WTC11 (cell line): ENCODE data around the gene NIFK. TPM values are rescaled to one million over a fixed set of nuclear protein-coding genes. Genes with fewer than 3 reads are reported as not detected.

Source experiments
- ATAC-seq: fragments of 200-7000 bp; cut with Tn5 transposase; 2 replicates; pipeline ENCODE4 v1.10.0; 2021; ENCODE audit warnings: mild to moderate bottlenecking, moderate library complexity
- CTCF ChIA-PET: fragments of 300-600 bp; sonication (Branson Sonifier 250); formaldehyde crosslinking; loops from one replicate; lab custom pipeline; 2021; ENCODE audit warnings: antibody characterized with exemption; lab: Charles Lee
- POLR2A ChIA-PET: fragments of 350-600 bp; sonication (Branson Sonifier 250); formaldehyde crosslinking; loops from one replicate; lab custom pipeline; 2021; ENCODE audit warnings: antibody characterized with exemption; lab: Charles Lee
- DNase-seq: peaks from one replicate; pipeline ENCODE4 v3.0.0; 2021; ENCODE audit warnings: low spot score
- H3K27ac Mint-ChIP-seq: 2 replicates; pipeline ENCODE4 v1.8.0; 2021; ENCODE audit warnings: mixed read lengths
- H3K27me3 Mint-ChIP-seq: 2 replicates; pipeline ENCODE4 v1.8.0; 2021; ENCODE audit warnings: low read depth, mild to moderate bottlenecking, moderate library complexity, mixed read lengths
- H3K36me3 Mint-ChIP-seq: 2 replicates; pipeline ENCODE4 v1.8.0; 2021; ENCODE audit warnings: mixed read lengths
- H3K4me1 Mint-ChIP-seq: 2 replicates; pipeline ENCODE4 v1.8.0; 2022; ENCODE audit warnings: mixed read lengths
- H3K4me3 Mint-ChIP-seq: 2 replicates; pipeline ENCODE4 v1.8.0; 2021; ENCODE audit warnings: mild to moderate bottlenecking, moderate library complexity, mixed read lengths
- H3K9me3 Mint-ChIP-seq: 2 replicates; pipeline ENCODE4 v1.8.0; 2021; ENCODE audit warnings: mixed read lengths
- ELF4 ChIP-seq: sonication (generic); formaldehyde crosslinking; IDR thresholded peaks from 2 replicates; pipeline ENCODE4 v1.8.1; 2022; ENCODE audit warnings: low read depth, mild to moderate bottlenecking, moderate library complexity, missing genetic modification reagents
- ETV6 ChIP-seq: sonication (generic); formaldehyde crosslinking; IDR thresholded peaks from 2 replicates; pipeline ENCODE4 v1.8.1; 2022; ENCODE audit warnings: mild to moderate bottlenecking, missing genetic modification reagents
- GABPB1 ChIP-seq: sonication (generic); formaldehyde crosslinking; IDR thresholded peaks from 2 replicates; pipeline ENCODE4 v1.8.1; 2023; ENCODE audit warnings: mild to moderate bottlenecking, missing genetic modification reagents
- RELA ChIP-seq: sonication (generic); formaldehyde crosslinking; IDR thresholded peaks from 2 replicates; pipeline ENCODE4 v1.8.1; 2022; ENCODE audit warnings: missing genetic modification reagents, mild to moderate bottlenecking, borderline replicate concordance
- SOX15 ChIP-seq: fragments of 250-450 bp; sonication (Bioruptor Pico); IDR thresholded peaks from 2 replicates; pipeline ENCODE4 v1.9.0; 2021; ENCODE audit warnings: mild to moderate bottlenecking
- TP53 ChIP-seq: sonication (generic); formaldehyde crosslinking; IDR thresholded peaks from 2 replicates; pipeline ENCODE4 v1.8.1; 2023; ENCODE audit warnings: mild to moderate bottlenecking, missing genetic modification reagents
- ZBTB21 ChIP-seq: sonication (generic); formaldehyde crosslinking; IDR thresholded peaks from 2 replicates; pipeline ENCODE4 v1.8.1; 2023; ENCODE audit warnings: mild to moderate bottlenecking, missing genetic modification reagents, borderline replicate concordance
- ZNF396 ChIP-seq: fragments of 250-450 bp; sonication (Bioruptor Pico); IDR thresholded peaks from 2 replicates; pipeline ENCODE4 v1.8.0; 2021; ENCODE audit warnings: mild to moderate bottlenecking, moderate library complexity, borderline replicate concordance
- ZNF416 ChIP-seq: fragments of 250-450 bp; sonication (Bioruptor Pico); IDR thresholded peaks from 2 replicates; pipeline ENCODE4 v1.9.0; 2021; ENCODE audit warnings: mild to moderate bottlenecking, inconsistent platforms
- total RNA-seq: library from RNA; stranded (reverse); gene quantifications from 3 replicates; pipeline ENCODE4 v1.2.3, GENCODE V29; 2021
- TF ChIP-seq, protein P1 (sequence below): sonication (generic); formaldehyde crosslinking; IDR thresholded peaks from 2 replicates; pipeline ENCODE4 v1.8.0; 2023; ENCODE audit warnings: missing genetic modification reagents
- TF ChIP-seq, protein P2 (sequence below): fragments of 250-450 bp; sonication (Bioruptor Pico); IDR thresholded peaks from 2 replicates; pipeline ENCODE4 v1.9.0; 2021; ENCODE audit warnings: mild to moderate bottlenecking
- TF ChIP-seq, protein P3 (sequence below): sonication (generic); formaldehyde crosslinking; IDR thresholded peaks from 2 replicates; pipeline ENCODE4 v1.8.1; 2022; ENCODE audit warnings: mild to moderate bottlenecking, missing genetic modification reagents, moderate library complexity, borderline replicate concordance
- TF ChIP-seq, protein P4 (sequence below): fragments of 200-600 bp; IDR thresholded peaks from 2 replicates; pipeline ENCODE4 v1.8.0; 2022; ENCODE audit warnings: antibody characterized with exemption
- TF ChIP-seq, protein P5 (sequence below): sonication (generic); formaldehyde crosslinking; IDR thresholded peaks from 2 replicates; pipeline ENCODE4 v1.8.0; 2022; ENCODE audit warnings: mild to moderate bottlenecking, missing genetic modification reagents
- TF ChIP-seq, protein P6 (sequence below): sonication (generic); formaldehyde crosslinking; conservative IDR thresholded peaks from 2 replicates; pipeline ENCODE4 v1.8.1; 2022; ENCODE audit warnings: mild to moderate bottlenecking, missing genetic modification reagents
- TF ChIP-seq, protein P7 (sequence below): sonication (generic); formaldehyde crosslinking; IDR thresholded peaks from 2 replicates; pipeline ENCODE4 v1.8.1; 2023; ENCODE audit warnings: mild to moderate bottlenecking, missing genetic modification reagents, moderate library complexity

Gene NIFK
- total RNA-seq, 1 experiment from 2014 or later = 91.3 TPM

DNA sequence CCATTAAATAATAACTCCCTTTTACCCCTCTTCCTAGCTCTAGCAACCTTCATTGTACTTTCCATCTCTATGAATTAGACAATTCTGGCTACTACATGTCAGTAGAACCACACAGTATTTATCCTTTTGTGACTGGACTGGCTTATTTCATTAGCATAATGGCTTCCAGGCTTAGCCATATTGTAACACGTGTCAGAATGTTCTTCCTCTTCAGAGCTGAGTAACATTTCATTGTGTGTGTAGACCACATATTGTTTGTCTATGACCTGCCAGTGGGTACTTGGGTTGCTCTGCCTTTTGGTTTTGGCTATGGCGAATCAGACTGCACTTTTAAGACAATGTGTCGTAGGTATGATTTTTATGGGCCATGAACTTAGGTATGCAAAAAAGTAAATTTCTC lies 39.7 kb upstream of the NIFK start (continued):
- TF ChIP-seq ZNF416 (no peak), ZBTB21 (CRISPR knock-in tag) (no peak), RELA (no peak), ZNF396 (CRISPR knock-in tag) (no peak), TP53 (no peak)
- TF ChIP-seq, protein P1, sequence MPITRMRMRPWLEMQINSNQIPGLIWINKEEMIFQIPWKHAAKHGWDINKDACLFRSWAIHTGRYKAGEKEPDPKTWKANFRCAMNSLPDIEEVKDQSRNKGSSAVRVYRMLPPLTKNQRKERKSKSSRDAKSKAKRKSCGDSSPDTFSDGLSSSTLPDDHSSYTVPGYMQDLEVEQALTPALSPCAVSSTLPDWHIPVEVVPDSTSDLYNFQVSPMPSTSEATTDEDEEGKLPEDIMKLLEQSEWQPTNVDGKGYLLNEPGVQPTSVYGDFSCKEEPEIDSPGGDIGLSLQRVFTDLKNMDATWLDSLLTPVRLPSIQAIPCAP (CRISPR knock-in tag) = no peak
- TF ChIP-seq, protein P2, sequence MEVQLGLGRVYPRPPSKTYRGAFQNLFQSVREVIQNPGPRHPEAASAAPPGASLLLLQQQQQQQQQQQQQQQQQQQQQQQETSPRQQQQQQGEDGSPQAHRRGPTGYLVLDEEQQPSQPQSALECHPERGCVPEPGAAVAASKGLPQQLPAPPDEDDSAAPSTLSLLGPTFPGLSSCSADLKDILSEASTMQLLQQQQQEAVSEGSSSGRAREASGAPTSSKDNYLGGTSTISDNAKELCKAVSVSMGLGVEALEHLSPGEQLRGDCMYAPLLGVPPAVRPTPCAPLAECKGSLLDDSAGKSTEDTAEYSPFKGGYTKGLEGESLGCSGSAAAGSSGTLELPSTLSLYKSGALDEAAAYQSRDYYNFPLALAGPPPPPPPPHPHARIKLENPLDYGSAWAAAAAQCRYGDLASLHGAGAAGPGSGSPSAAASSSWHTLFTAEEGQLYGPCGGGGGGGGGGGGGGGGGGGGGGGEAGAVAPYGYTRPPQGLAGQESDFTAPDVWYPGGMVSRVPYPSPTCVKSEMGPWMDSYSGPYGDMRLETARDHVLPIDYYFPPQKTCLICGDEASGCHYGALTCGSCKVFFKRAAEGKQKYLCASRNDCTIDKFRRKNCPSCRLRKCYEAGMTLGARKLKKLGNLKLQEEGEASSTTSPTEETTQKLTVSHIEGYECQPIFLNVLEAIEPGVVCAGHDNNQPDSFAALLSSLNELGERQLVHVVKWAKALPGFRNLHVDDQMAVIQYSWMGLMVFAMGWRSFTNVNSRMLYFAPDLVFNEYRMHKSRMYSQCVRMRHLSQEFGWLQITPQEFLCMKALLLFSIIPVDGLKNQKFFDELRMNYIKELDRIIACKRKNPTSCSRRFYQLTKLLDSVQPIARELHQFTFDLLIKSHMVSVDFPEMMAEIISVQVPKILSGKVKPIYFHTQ (CRISPR knock-in tag) = no peak

DNA sequence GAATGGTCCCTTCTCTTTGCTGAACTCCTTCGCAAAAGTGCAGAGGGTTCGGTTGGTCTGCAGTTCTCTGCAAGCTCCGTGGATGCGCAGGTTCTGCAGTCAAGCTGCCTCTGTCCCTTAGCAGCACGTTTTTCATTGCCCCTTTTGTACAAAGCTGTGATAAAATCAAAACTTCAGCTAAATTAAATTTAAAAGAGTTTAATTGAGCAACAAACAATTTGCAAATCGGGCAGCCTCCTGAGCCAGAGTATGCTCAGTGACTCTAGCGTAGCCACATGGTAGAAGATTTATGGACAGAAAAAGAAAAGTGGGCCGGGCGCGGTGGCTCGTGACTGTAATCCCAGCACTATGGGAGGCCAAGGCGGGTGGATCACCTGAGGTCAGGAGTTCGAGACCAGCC lies 37.6 kb upstream of the NIFK start:
- no peak for TF ChIP-seq RELA
- TF ChIP-seq, protein P3, sequence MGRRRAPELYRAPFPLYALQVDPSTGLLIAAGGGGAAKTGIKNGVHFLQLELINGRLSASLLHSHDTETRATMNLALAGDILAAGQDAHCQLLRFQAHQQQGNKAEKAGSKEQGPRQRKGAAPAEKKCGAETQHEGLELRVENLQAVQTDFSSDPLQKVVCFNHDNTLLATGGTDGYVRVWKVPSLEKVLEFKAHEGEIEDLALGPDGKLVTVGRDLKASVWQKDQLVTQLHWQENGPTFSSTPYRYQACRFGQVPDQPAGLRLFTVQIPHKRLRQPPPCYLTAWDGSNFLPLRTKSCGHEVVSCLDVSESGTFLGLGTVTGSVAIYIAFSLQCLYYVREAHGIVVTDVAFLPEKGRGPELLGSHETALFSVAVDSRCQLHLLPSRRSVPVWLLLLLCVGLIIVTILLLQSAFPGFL (CRISPR knock-in tag) = no peak
- TF ChIP-seq ELF4 (CRISPR knock-in tag) = no peak
- TF ChIP-seq ETV6 (CRISPR knock-in tag) = no peak
- TF ChIP-seq, protein P4, sequence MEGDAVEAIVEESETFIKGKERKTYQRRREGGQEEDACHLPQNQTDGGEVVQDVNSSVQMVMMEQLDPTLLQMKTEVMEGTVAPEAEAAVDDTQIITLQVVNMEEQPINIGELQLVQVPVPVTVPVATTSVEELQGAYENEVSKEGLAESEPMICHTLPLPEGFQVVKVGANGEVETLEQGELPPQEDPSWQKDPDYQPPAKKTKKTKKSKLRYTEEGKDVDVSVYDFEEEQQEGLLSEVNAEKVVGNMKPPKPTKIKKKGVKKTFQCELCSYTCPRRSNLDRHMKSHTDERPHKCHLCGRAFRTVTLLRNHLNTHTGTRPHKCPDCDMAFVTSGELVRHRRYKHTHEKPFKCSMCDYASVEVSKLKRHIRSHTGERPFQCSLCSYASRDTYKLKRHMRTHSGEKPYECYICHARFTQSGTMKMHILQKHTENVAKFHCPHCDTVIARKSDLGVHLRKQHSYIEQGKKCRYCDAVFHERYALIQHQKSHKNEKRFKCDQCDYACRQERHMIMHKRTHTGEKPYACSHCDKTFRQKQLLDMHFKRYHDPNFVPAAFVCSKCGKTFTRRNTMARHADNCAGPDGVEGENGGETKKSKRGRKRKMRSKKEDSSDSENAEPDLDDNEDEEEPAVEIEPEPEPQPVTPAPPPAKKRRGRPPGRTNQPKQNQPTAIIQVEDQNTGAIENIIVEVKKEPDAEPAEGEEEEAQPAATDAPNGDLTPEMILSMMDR = no peak
- DNase-seq = no peak
- no peak for ATAC-seq
- CTCF ChIA-PET = interaction anchor here (0.7 kb wide), 1 partner anchor 604 kb away, joined by 3 read pairs; no protein-coding TSS in a partner anchor
- Mint-ChIP-seq H3K9me3 (no peaks in the 10 kb centered on the region), H3K27me3 (no peaks in the 10 kb centered on the region; the same call in 1 of the 2 replicates), H3K27ac (no peak overlapping the region), H3K4me1 (peaks cover 15% of the 10 kb centered on the region), H3K36me3 (peaks cover 8% of the 10 kb centered on the region), H3K4me3 (no peak overlapping the region)
- POLR2A ChIA-PET = no interaction called here

DNA sequence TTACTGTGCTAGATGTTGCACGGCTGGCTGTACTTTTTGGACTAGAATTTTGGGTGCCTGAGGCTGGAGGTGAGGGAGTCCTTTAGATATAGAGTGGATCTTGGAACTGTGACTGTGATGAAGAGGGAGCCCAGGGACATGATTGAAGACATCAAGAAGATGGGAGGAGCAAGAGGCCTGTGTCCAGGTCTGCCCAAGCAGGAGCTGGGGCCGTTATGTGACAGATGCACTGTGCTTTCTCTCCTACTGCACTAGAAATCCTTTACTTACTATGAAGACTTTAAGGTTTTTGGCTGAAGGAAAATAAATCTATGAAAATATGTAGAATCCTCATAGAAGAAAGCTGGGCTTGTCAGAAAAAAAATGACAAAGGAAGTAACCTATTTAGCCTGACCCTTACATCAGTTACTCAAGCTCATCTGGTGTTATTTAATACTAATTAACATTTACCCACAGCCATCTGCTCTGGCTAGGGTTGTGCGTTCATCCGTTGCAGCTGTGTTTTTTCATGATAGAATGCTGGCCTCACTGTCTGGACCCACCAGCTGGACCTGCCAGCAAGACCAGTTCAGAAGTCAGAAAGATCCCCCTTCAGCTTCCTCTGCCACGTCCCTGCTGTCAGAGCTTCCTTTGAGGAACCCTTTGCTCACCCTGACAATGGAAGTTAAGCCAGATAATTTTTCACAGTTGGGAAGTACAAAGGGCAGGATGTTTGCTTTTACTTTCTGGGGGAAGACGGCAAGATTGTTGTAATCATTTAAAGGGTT lies 35.5 kb upstream of the NIFK start:
- no peak for DNase-seq
- no peak overlapping the region for H3K4me3 Mint-ChIP-seq
- ChIA-PET POLR2A (no interaction called here), CTCF (interaction anchor here (1.4 kb wide), 1 partner anchor 39 kb away, joined by 3 read pairs; no protein-coding TSS in a partner anchor)
- H3K27ac Mint-ChIP-seq = peak overlapping the region; percentile 48
- ATAC-seq = no peak
- no peaks in the 10 kb centered on the region for H3K9me3 Mint-ChIP-seq
- H3K36me3 Mint-ChIP-seq = peaks cover 16% of the 10 kb centered on the region
- no peaks in the 10 kb centered on the region for H3K27me3 Mint-ChIP-seq
- peaks cover 10% of the 10 kb centered on the region for H3K4me1 Mint-ChIP-seq
- TF ChIP-seq ETV6 (CRISPR knock-in tag) (no peak), GABPB1 (CRISPR knock-in tag) (no peak), ELF4 (CRISPR knock-in tag) (no peak), SOX15 (no peak)
- TF ChIP-seq, protein P5, sequence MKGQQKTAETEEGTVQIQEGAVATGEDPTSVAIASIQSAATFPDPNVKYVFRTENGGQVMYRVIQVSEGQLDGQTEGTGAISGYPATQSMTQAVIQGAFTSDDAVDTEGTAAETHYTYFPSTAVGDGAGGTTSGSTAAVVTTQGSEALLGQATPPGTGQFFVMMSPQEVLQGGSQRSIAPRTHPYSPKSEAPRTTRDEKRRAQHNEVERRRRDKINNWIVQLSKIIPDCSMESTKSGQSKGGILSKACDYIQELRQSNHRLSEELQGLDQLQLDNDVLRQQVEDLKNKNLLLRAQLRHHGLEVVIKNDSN (CRISPR knock-in tag) = no peak
- TF ChIP-seq, protein P6, sequence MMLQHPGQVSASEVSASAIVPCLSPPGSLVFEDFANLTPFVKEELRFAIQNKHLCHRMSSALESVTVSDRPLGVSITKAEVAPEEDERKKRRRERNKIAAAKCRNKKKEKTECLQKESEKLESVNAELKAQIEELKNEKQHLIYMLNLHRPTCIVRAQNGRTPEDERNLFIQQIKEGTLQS (CRISPR knock-in tag) = no peak
- TF ChIP-seq, protein P1 (CRISPR knock-in tag) = no peak
- TF ChIP-seq, protein P7, sequence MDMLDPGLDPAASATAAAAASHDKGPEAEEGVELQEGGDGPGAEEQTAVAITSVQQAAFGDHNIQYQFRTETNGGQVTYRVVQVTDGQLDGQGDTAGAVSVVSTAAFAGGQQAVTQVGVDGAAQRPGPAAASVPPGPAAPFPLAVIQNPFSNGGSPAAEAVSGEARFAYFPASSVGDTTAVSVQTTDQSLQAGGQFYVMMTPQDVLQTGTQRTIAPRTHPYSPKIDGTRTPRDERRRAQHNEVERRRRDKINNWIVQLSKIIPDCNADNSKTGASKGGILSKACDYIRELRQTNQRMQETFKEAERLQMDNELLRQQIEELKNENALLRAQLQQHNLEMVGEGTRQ = no peak
- TF ChIP-seq, protein P2 (CRISPR knock-in tag) = no peak
